ENCODE results near the gene TMEM132C. TPM values are rescaled to one million over a fixed set of nuclear protein-coding genes. Genes with fewer than 3 reads are reported as not detected.
"Not testable (repeated sequence)": the region's sequence is repeated elsewhere in the genome, so short reads cannot be mapped to it uniquely, and the experiment has no call there.

The TMEM132C gene
- total and polyA plus RNA-seq, 2 experiments from 2014 or later = not detected

DNA sequence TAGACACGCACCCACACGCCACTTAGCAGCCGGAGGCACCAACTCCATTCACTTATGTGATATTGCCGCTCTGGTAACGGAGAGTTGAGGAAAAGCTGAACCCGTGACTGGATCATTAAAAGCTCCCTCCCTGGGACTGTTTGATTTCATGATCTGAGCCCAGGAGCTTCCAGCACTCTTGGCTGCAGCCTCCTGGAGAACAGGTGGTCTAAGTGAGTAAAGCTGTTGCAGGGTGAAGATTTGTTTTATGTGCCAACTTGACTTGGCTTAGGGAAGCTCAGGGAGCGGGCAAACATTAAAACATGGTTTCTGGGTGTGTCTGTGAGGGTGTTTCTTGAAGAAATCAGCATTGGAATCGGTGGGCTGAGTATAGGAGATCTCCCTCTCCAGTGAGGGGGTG is 16.9 kb upstream of the TMEM132C start (continued):
- no peak for TF ChIP-seq EZH2 (IDR thresholded peaks at IDR 0.05; ENCODE audit: low read depth, unreplicated experiment)
- TF ChIP-seq EZH2phosphoT487 (IDR thresholded peaks at IDR 0.05; ENCODE audit: unreplicated experiment) = no peak
- TF ChIP-seq POLR2AphosphoS5 (IDR thresholded peaks at IDR 0.05; ENCODE audit: low read depth) = no peak

DNA sequence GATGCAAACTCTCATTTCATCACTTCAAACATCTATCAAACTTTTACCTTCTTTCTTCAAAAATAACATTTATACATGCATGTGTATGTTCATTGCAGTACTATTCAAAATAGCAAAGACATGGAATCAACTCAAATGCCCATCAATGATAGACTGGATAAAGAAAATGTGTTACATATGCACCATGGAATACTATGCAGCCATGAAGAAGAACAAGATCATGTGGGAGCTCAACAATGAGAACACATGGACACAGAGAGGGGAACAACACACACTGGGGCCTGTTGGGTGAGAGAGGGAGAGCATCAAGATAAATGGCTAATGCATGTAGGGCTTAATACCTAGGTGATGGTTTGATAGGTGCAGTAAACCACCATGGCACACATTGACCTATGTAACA is 13.1 kb upstream of the TMEM132C start:
- not testable (repeated sequence) for H3K4me1 ChIP-seq (ENCODE audit: insufficient read depth); ATAC-seq; H3K79me2 ChIP-seq (replicated peaks; ENCODE audit: insufficient read depth); H2AFZ ChIP-seq; H3K27ac Mint-ChIP-seq; H3K4me1 Mint-ChIP-seq; H3K4me2 ChIP-seq; DNase-seq (ENCODE audit: low spot score); H3K36me3 ChIP-seq (ENCODE audit: insufficient read depth); H3K27ac ChIP-seq (ENCODE audit: low read depth); H4K20me1 ChIP-seq (replicated peaks; ENCODE audit: insufficient read depth); H3K27me3 ChIP-seq (ENCODE audit: insufficient read depth); H3K4me3 Mint-ChIP-seq; H3K4me3 ChIP-seq; H3K27me3 Mint-ChIP-seq (ENCODE audit: insufficient read depth, low read depth, poor library complexity); H3K9me2 ChIP-seq (ENCODE audit: insufficient read depth); H3F3A ChIP-seq (replicated peaks; ENCODE audit: low read depth)
- Mint-ChIP-seq H3K36me3 (ENCODE audit: low read depth) (peaks cover 42% of the 10 kb centered on the region), H3K9me3 (peaks cover 57% of the 10 kb centered on the region)

DNA sequence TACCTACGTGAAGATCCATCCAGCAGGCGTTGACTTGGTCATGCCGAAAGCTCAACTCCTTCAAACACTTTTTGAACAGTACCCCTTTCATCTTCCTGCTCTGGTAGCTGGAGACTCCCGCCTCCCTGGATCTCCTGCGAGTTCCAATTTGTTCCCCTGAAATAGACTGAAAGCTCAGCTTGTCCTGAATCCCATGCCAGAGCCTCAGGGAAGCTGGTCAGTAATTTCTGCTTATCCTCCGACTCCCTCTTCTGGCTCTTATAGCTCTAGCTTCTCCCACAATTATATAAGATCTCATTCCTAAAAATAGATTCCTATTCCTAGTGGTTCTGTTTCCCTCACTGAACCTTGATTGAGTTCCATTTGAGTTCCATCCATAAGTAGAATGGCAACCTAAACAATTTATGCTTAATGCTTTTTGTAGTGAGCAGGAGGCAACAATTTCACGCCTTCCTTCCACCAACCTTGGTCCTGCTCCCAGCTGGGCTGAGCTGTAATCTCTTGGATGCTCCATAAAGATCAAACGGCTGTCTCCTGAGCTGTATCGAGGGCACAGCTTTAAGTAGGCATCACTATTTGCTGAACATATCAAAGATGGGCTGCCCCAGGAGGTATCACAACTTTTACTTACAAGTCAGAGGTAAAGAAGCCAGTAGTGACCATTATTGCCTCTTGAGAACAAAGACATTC is 8.0 kb upstream of the TMEM132C start:
- H3K4me3 Mint-ChIP-seq = no peak overlapping the region
- Histone ChIP-seq H3K4me2 (no peak overlapping the region), H3K79me2 (replicated peaks; ENCODE audit: insufficient read depth) (no peaks in the 10 kb centered on the region), H3K4me3 (no peak overlapping the region), H3F3A (replicated peaks; ENCODE audit: low read depth) (no peaks in the 10 kb centered on the region), H3K9me2 (ENCODE audit: insufficient read depth) (no peaks in the 10 kb centered on the region), H2AFZ (no peak overlapping the region), H3K36me3 (ENCODE audit: insufficient read depth) (no peaks in the 10 kb centered on the region), H3K27me3 (ENCODE audit: insufficient read depth) (no peaks in the 10 kb centered on the region), H3K27ac (ENCODE audit: low read depth) (no peak overlapping the region), H3K4me1 (ENCODE audit: insufficient read depth) (no peaks in the 10 kb centered on the region), H4K20me1 (replicated peaks; ENCODE audit: insufficient read depth) (no peaks in the 10 kb centered on the region)
- no peak overlapping the region for H3K27ac Mint-ChIP-seq
- peaks cover 1% of the 10 kb centered on the region for H3K27me3 Mint-ChIP-seq (ENCODE audit: insufficient read depth, low read depth, poor library complexity)
- ATAC-seq = no peak
- peaks cover 5% of the 10 kb centered on the region for H3K9me3 Mint-ChIP-seq
- no peak for DNase-seq (ENCODE audit: low spot score)
- no peaks in the 10 kb centered on the region for H3K4me1 Mint-ChIP-seq
- TF ChIP-seq, protein P1, sequence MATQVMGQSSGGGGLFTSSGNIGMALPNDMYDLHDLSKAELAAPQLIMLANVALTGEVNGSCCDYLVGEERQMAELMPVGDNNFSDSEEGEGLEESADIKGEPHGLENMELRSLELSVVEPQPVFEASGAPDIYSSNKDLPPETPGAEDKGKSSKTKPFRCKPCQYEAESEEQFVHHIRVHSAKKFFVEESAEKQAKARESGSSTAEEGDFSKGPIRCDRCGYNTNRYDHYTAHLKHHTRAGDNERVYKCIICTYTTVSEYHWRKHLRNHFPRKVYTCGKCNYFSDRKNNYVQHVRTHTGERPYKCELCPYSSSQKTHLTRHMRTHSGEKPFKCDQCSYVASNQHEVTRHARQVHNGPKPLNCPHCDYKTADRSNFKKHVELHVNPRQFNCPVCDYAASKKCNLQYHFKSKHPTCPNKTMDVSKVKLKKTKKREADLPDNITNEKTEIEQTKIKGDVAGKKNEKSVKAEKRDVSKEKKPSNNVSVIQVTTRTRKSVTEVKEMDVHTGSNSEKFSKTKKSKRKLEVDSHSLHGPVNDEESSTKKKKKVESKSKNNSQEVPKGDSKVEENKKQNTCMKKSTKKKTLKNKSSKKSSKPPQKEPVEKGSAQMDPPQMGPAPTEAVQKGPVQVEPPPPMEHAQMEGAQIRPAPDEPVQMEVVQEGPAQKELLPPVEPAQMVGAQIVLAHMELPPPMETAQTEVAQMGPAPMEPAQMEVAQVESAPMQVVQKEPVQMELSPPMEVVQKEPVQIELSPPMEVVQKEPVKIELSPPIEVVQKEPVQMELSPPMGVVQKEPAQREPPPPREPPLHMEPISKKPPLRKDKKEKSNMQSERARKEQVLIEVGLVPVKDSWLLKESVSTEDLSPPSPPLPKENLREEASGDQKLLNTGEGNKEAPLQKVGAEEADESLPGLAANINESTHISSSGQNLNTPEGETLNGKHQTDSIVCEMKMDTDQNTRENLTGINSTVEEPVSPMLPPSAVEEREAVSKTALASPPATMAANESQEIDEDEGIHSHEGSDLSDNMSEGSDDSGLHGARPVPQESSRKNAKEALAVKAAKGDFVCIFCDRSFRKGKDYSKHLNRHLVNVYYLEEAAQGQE (IDR thresholded peaks at IDR 0.05; ENCODE audit: unreplicated experiment) = no peak
- TF ChIP-seq ZNF114 (CRISPR knock-in tag; IDR thresholded peaks at IDR 0.05) (no peak), POLR2AphosphoS5 (IDR thresholded peaks at IDR 0.05; ENCODE audit: low read depth) (no peak), CREB1 (CRISPR knock-in tag; IDR thresholded peaks at IDR 0.05; ENCODE audit: low read depth) (no peak), EZH2 (IDR thresholded peaks at IDR 0.05; ENCODE audit: low read depth, unreplicated experiment) (no peak), EZH2phosphoT487 (IDR thresholded peaks at IDR 0.05; ENCODE audit: unreplicated experiment) (no peak), STAT1 (IDR thresholded peaks at IDR 0.05; ENCODE audit: unreplicated experiment) (no peak), ZNF331 (CRISPR knock-in tag; IDR thresholded peaks at IDR 0.05; ENCODE audit: low read depth) (no peak), JUNB (IDR thresholded peaks at IDR 0.05; ENCODE audit: unreplicated experiment) (no peak)
- TF ChIP-seq, protein P2, sequence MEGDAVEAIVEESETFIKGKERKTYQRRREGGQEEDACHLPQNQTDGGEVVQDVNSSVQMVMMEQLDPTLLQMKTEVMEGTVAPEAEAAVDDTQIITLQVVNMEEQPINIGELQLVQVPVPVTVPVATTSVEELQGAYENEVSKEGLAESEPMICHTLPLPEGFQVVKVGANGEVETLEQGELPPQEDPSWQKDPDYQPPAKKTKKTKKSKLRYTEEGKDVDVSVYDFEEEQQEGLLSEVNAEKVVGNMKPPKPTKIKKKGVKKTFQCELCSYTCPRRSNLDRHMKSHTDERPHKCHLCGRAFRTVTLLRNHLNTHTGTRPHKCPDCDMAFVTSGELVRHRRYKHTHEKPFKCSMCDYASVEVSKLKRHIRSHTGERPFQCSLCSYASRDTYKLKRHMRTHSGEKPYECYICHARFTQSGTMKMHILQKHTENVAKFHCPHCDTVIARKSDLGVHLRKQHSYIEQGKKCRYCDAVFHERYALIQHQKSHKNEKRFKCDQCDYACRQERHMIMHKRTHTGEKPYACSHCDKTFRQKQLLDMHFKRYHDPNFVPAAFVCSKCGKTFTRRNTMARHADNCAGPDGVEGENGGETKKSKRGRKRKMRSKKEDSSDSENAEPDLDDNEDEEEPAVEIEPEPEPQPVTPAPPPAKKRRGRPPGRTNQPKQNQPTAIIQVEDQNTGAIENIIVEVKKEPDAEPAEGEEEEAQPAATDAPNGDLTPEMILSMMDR (conservative IDR thresholded peaks at IDR 0.05; ENCODE audit: low read depth in 2 of 2) = no peak
- TF ChIP-seq, protein P3, sequence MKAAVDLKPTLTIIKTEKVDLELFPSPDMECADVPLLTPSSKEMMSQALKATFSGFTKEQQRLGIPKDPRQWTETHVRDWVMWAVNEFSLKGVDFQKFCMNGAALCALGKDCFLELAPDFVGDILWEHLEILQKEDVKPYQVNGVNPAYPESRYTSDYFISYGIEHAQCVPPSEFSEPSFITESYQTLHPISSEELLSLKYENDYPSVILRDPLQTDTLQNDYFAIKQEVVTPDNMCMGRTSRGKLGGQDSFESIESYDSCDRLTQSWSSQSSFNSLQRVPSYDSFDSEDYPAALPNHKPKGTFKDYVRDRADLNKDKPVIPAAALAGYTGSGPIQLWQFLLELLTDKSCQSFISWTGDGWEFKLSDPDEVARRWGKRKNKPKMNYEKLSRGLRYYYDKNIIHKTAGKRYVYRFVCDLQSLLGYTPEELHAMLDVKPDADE (IDR thresholded peaks at IDR 0.05) = no peak
- H3K36me3 Mint-ChIP-seq (ENCODE audit: low read depth) = peaks cover 42% of the 10 kb centered on the region

All from GM23338 (cell line).